PFSK-1 (cell line): Measurements from ENCODE around the gene HAUS5.

Source experiments
- FOXP2 ChIP-seq: optimal IDR thresholded peaks from 2 replicates; pipeline ENCODE3; 2011; ENCODE audit warnings: borderline replicate concordance, control low read depth, inconsistent platforms; ENCODE audit not compliant: insufficient read depth; ENCODE audit errors: extremely low read length, extremely low read depth
- POLR2AphosphoS5 ChIP-seq: IDR thresholded peaks from 2 replicates; pipeline ENCODE4 v1.6.1; 2012; ENCODE audit warnings: low read depth, mild to moderate bottlenecking, control low read depth, low read length, moderate library complexity
- SIN3A ChIP-seq: IDR thresholded peaks from 2 replicates; pipeline ENCODE4 v1.6.1; 2012; ENCODE audit warnings: mild to moderate bottlenecking, low read length, moderate library complexity, borderline replicate concordance; ENCODE audit not compliant: insufficient read depth
- TAF1 ChIP-seq: IDR thresholded peaks from 2 replicates; pipeline ENCODE4 v1.6.1; 2012; ENCODE audit warnings: low read length, control low read depth, borderline replicate concordance; ENCODE audit not compliant: insufficient read depth
- TF ChIP-seq, protein P1 (sequence below), 2 experiments: IDR thresholded peaks; 2 replicates each; pipeline versions ENCODE4 v1.6.1 to v1.8.0; 2011 to 2012; ENCODE audit warnings: low read depth in 2 of 2, low read length in 2 of 2, control low read depth in 1 of 2, inconsistent platforms in 1 of 2, mild to moderate bottlenecking in 1 of 2, moderate library complexity in 1 of 2; ENCODE audit not compliant: insufficient read depth in 1 of 2

HAUS5 gene

DNA sequence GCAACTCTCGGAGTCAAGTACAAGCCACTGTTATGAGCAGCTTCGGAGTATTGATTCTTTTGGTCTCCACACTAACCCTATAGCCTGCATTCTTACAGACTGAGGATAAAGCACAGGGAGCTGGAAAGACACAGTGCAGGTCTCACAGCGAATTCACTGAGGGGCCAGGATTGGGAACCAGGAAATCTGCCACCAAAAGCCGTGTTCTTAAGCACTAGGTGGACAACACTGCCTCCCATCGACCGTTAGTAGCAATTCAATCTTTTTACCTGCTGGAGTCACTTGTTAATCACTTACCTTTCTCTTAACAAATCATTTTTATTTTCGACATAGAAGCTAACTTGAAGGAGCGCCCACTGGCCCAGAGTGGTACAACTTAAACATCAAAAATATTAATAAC lies 20.3 kb upstream of the HAUS5 start:
- TF ChIP-seq FOXP2, result no peak
- TF ChIP-seq POLR2AphosphoS5, result no peak
- TF ChIP-seq SIN3A, result no peak
- TF ChIP-seq, protein P1, sequence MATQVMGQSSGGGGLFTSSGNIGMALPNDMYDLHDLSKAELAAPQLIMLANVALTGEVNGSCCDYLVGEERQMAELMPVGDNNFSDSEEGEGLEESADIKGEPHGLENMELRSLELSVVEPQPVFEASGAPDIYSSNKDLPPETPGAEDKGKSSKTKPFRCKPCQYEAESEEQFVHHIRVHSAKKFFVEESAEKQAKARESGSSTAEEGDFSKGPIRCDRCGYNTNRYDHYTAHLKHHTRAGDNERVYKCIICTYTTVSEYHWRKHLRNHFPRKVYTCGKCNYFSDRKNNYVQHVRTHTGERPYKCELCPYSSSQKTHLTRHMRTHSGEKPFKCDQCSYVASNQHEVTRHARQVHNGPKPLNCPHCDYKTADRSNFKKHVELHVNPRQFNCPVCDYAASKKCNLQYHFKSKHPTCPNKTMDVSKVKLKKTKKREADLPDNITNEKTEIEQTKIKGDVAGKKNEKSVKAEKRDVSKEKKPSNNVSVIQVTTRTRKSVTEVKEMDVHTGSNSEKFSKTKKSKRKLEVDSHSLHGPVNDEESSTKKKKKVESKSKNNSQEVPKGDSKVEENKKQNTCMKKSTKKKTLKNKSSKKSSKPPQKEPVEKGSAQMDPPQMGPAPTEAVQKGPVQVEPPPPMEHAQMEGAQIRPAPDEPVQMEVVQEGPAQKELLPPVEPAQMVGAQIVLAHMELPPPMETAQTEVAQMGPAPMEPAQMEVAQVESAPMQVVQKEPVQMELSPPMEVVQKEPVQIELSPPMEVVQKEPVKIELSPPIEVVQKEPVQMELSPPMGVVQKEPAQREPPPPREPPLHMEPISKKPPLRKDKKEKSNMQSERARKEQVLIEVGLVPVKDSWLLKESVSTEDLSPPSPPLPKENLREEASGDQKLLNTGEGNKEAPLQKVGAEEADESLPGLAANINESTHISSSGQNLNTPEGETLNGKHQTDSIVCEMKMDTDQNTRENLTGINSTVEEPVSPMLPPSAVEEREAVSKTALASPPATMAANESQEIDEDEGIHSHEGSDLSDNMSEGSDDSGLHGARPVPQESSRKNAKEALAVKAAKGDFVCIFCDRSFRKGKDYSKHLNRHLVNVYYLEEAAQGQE (IDR thresholded peaks at IDR 0.05; ENCODE audit: insufficient read depth in 1 of 2, low read depth in 2 of 2, low read length in 2 of 2), result no peak
- no peak for TF ChIP-seq TAF1

- TF ChIP-seq FOXP2 (no peak), POLR2AphosphoS5 (no peak)
These were observed 16.6 kb upstream of the HAUS5 start for GRCh38 chr19:35595928-35596327.

GRCh38 chr19:35596366-35596999 lies 16.1 kb upstream of the HAUS5 start:
- TF ChIP-seq, protein P1 (IDR thresholded peaks at IDR 0.05; ENCODE audit: insufficient read depth in 1 of 2, low read depth in 2 of 2, low read length in 2 of 2), result no peak
- TF ChIP-seq FOXP2 (no peak), POLR2AphosphoS5 (no peak), SIN3A (no peak)

DNA sequence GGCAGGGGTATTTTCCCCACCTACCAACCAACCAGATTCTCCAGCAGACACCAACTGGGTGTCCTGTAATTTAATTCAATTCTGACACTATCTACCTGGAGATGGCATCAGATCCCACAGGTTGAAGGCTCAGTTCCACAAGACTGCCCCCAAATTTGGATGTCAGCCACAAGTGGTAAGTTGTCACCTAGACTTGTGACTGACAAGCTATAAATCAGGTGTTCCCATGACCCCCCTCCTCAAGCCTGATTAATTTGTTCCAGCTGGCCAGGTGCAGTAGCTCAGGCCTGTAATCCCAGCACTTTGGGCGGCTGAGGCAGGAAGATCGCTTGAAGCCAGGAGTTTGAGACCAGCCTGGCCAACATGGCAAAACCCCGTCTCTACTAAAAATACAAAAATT lies 10.6 kb upstream of the HAUS5 start:
- TF ChIP-seq TAF1 (no peak), SIN3A (no peak), POLR2AphosphoS5 (no peak), FOXP2 (no peak)
- TF ChIP-seq, protein P1 (IDR thresholded peaks at IDR 0.05; ENCODE audit: insufficient read depth in 1 of 2, low read depth in 2 of 2, low read length in 2 of 2), result no peak

- TF ChIP-seq SIN3A (no peak), POLR2AphosphoS5 (no peak), FOXP2 (no peak), TAF1 (no peak)
- TF ChIP-seq, protein P1 (IDR thresholded peaks at IDR 0.05; ENCODE audit: insufficient read depth in 1 of 2, low read depth in 2 of 2, low read length in 2 of 2), result no peak
These were observed 4.9 kb upstream of the HAUS5 start for GRCh38 chr19:35607661-35608060.
